ENCODE measurements around the gene RELN. TPM values are rescaled to one million over a fixed set of nuclear protein-coding genes. Genes with fewer than 3 reads are reported as not detected.
"Not testable (repeated sequence)": the region's sequence is repeated elsewhere in the genome, so short reads cannot be mapped to it uniquely, and the experiment has no call there.

Gene RELN
- total RNA-seq, 4 donors from 2014 or later, result 2.5 to 10.1 (median 6.5) TPM

DNA sequence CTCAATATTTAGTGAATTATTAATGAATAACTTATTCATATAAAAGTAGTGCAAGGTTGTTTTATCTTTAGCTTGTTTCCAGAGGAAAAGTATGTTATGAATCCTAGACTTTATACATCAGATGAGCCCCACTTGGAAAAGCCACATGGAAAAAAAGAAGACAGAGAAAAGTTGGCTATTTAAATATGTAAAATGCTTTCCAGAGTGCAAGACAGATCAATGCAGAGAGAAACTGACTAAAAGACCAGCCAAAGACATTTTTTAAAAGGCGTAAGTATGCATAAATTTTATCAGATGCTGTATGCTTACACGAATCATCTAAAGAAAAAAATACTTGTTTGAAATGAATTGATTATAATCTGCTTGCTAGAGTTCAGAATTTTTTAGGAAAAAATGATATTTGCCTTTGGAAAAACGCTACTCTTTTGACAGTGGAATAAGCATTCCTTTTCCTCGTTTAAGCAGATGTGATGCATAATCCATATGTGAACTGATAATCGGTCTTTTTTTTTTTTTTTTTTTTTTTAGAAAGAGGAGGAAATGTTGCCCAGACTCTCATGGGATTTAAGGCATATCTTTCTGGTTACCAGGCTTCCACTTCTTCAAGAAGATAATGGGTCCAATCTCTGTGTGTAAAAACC is 70.7 kb downstream of the RELN start:
- peaks cover 0 to 6% (median 0%) of the 10 kb centered on the region in 4 donors for H3K27me3 ChIP-seq
- no peak for TF ChIP-seq EP300 (IDR thresholded peaks at IDR 0.05)
- H3K4me1 ChIP-seq, result no peaks in the 10 kb centered on the region
- intact Hi-C loops (cut with DNase I), result no loop called here
- no peaks in the 10 kb centered on the region for H3K36me3 ChIP-seq
- no peak for DNase-seq (ENCODE audit: extremely low spot score)
- H3K9me3 ChIP-seq, result no peaks in the 10 kb centered on the region
- 55% methylated on average over 5 of the region's 5 CpGs for WGBS
- H3K27ac ChIP-seq (replicated peaks in 1 of 4), result no peak overlapping the region
- H3K4me3 ChIP-seq, result no peak overlapping the region

DNA sequence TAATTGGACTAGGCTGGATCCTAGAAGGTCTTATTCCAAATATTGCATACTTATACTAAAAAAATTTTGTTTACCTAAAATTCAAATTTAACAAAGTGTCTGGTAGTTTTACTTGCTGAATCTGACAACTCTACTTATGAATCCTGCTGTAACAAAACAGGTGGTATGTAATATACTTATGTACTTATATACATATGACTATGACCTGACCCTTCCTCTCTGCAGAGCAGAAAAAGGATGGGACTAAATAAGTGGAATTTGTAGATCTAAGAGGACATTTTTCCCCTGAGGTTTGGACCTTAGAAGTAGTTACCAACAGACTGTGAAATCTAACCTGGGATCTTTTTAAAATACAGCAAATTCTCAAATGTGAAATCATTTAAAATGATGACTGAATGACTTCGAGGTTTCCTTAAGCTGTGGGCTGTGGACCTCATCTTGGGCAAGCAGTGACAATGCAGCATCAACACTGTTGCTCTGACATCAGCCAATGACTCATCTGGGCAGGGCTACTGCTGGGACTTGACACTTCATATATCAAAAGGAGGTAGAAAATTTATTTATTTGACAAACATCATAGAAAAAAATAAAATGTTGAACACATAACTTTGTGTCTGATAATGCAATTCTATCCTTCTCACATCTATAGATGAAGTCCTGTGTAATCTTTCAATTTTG is 73.6 kb downstream of the RELN start:
- H3K4me3 ChIP-seq, result no peak overlapping the region
- TF ChIP-seq POLR2A (IDR thresholded peaks at IDR 0.05; ENCODE audit: low read depth), result no peak
- TF ChIP-seq, protein P1, sequence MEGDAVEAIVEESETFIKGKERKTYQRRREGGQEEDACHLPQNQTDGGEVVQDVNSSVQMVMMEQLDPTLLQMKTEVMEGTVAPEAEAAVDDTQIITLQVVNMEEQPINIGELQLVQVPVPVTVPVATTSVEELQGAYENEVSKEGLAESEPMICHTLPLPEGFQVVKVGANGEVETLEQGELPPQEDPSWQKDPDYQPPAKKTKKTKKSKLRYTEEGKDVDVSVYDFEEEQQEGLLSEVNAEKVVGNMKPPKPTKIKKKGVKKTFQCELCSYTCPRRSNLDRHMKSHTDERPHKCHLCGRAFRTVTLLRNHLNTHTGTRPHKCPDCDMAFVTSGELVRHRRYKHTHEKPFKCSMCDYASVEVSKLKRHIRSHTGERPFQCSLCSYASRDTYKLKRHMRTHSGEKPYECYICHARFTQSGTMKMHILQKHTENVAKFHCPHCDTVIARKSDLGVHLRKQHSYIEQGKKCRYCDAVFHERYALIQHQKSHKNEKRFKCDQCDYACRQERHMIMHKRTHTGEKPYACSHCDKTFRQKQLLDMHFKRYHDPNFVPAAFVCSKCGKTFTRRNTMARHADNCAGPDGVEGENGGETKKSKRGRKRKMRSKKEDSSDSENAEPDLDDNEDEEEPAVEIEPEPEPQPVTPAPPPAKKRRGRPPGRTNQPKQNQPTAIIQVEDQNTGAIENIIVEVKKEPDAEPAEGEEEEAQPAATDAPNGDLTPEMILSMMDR (IDR thresholded peaks at IDR 0.05), result no peak
- no peak for TF ChIP-seq POLR2AphosphoS5 (IDR thresholded peaks at IDR 0.05)
- no peaks in the 10 kb centered on the region for H3K36me3 ChIP-seq
- DNase-seq (ENCODE audit: extremely low spot score), result no peak
- intact Hi-C loops (cut with DNase I), result no loop called here
- peaks cover 0 to 6% (median 0%) of the 10 kb centered on the region in 4 donors for H3K27me3 ChIP-seq
- no peak overlapping the region for H3K27ac ChIP-seq (replicated peaks in 1 of 4)
- WGBS, result 83% methylated on average over 1 of the region's 1 CpG
- no peaks in the 10 kb centered on the region for H3K4me1 ChIP-seq
- no peaks in the 10 kb centered on the region for H3K9me3 ChIP-seq

DNA sequence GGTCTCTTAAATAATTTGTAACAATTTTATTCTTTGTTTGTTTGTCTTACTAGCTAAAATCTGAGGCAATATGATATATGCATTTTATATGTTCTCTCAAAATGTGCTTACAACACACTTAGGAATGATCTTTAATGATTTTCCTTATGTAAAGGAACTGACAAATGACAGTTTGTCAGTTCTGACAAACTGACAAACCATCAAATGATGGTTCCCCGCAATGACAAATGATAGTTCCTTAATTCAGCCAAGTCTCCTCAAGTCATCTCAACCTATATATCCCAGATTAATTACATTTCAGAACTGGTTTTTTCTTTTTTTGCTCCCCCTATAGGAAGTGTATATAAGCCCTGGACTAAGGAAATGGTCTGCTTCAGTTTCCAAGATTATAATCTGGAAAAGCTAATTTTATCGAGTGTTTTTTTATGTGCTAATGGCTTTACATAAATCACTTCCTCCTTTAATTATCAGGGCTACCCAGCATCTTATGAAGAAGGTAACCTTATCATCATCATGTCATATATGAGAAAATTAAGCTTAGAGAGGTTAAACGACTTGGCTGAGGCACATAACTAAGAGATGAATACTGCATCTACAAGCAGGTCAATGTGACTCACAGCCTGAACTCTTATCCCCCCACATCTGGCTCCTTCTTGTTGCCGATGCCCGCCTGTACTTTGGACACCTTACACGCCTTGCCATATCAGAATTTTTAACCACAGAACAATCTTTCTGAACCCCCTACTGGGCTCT is 75.1 kb downstream of the RELN start:
- no peaks in the 10 kb centered on the region for H3K9me3 ChIP-seq
- DNase-seq (ENCODE audit: extremely low spot score), result no peak

DNA sequence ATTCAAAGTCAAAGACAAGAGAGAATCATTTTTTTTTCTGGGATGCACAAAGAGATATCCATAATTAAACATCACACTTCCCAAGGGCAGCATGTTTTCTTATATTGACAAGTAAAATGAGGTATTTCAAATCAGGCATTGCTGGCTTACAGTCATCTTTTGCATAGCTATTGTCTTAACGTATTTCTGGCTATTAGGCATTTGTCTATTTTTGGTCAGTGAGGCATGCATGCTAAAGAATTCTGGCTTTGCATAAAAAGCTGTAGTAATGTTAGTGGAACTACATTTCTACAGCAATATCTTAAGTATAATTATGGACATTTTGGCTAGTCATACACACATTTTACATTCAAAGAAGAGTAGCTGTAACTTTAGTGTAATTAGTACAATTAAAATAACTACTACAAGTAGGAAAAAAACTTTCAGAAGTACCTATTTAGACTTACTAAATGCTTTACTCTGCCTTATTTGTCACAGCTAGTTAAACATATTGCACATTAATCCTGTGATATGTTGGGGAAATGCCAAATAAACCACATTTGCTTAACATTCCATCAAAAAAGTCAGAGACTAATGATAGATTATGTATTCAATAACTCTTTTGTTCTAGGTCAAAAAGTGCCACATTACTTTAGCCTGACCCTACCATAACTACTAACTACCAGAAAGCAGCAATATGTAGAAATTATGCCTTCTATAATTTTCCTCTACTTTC is 76.4 kb downstream of the RELN start:
- no peak for DNase-seq (ENCODE audit: extremely low spot score)
- Histone ChIP-seq H3K9me3 (no peaks in the 10 kb centered on the region), H3K4me1 (no peaks in the 10 kb centered on the region), H3K4me3 (no peak overlapping the region), H3K27ac (replicated peaks in 1 of 4) (no peak overlapping the region), H3K36me3 (no peaks in the 10 kb centered on the region), H3K27me3 (peaks cover 0 to 4% (median 0%) of the 10 kb centered on the region in 4 donors)
- WGBS, result 35% methylated on average over 1 of the region's 1 CpG
- intact Hi-C loops (cut with DNase I), result no loop called here
- TF ChIP-seq, protein P1 (IDR thresholded peaks at IDR 0.05), result no peak
- TF ChIP-seq POLR2AphosphoS5 (IDR thresholded peaks at IDR 0.05), result no peak
- no peak for TF ChIP-seq POLR2A (IDR thresholded peaks at IDR 0.05; ENCODE audit: low read depth)
- TF ChIP-seq EP300 (IDR thresholded peaks at IDR 0.05), result no peak

More for the DNA sequence above, 75.1 kb downstream of the RELN start:
- Histone ChIP-seq H3K27ac (replicated peaks in 1 of 4) (no peak overlapping the region), H3K36me3 (no peaks in the 10 kb centered on the region), H3K4me1 (no peaks in the 10 kb centered on the region), H3K27me3 (peaks cover 0 to 6% (median 0%) of the 10 kb centered on the region in 4 donors), H3K4me3 (no peak overlapping the region)
- WGBS, result 86% methylated on average over 6 of the region's 6 CpGs
- TF ChIP-seq POLR2AphosphoS5 (IDR thresholded peaks at IDR 0.05) (no peak), EP300 (IDR thresholded peaks at IDR 0.05) (no peak), POLR2A (IDR thresholded peaks at IDR 0.05; ENCODE audit: low read depth) (no peak)
- TF ChIP-seq, protein P1 (IDR thresholded peaks at IDR 0.05), result no peak
- intact Hi-C loops (cut with DNase I), result no loop called here

DNA sequence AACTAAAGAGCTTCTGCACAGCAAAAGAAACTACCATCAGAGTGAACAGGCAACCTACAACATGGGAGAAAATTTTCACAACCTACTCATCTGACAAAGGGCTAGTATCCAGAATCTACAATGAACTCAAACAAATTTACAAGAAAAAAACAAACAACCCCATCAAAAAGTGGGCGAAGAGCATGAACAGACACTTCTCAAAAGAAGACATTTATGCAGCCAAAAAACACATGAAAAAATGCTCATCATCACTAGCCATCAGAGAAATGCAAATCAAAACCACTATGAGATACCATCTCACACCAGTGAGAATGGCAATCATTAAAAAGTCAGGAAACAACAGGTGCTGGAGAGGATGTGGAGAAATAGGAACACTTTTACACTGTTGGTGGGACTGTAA is 78.4 kb downstream of the RELN start:
- H3K36me3 ChIP-seq; H3K9me3 ChIP-seq; DNase-seq (ENCODE audit: extremely low spot score); H3K27me3 ChIP-seq; H3K4me3 ChIP-seq; H3K27ac ChIP-seq (replicated peaks in 1 of 4); intact Hi-C loops (cut with DNase I); H3K4me1 ChIP-seq: not testable (repeated sequence)
- 70% methylated on average over 1 of the region's 1 CpG for whole genome bisulfite sequencing
